ENCODE measurements around the gene ITIH5.

DNA sequence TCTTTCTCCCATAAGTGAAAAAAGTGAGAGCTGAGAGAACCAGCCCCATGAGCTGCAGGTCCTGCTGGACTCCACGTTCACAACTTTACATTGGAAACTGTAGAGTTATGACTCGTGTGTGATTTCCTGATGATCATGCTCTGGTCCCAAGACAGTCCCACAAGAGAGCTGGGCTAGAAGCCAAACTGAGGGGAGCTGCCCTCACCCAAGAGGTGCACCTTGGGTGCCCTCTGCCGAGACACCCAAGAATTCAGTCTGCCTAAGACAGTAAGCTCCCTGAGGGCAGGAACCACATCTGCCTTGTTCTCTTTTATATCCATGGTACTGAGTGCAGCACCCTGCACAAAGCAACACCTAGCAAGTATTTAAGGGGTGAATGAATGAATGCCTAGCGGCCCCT lies 143.1 kb downstream of the ITIH5 start:
- TF ChIP-seq, protein P1, sequence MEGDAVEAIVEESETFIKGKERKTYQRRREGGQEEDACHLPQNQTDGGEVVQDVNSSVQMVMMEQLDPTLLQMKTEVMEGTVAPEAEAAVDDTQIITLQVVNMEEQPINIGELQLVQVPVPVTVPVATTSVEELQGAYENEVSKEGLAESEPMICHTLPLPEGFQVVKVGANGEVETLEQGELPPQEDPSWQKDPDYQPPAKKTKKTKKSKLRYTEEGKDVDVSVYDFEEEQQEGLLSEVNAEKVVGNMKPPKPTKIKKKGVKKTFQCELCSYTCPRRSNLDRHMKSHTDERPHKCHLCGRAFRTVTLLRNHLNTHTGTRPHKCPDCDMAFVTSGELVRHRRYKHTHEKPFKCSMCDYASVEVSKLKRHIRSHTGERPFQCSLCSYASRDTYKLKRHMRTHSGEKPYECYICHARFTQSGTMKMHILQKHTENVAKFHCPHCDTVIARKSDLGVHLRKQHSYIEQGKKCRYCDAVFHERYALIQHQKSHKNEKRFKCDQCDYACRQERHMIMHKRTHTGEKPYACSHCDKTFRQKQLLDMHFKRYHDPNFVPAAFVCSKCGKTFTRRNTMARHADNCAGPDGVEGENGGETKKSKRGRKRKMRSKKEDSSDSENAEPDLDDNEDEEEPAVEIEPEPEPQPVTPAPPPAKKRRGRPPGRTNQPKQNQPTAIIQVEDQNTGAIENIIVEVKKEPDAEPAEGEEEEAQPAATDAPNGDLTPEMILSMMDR (conservative IDR thresholded peaks at IDR 0.05; ENCODE audit: low read length): no peak
- no peak for TF ChIP-seq EZH2phosphoT487 (IDR thresholded peaks at IDR 0.05; ENCODE audit: borderline replicate concordance)
